Dermis lymphatic vessel endothelial cell (primary cell): ENCODE measurements around the gene MYOZ1. TPM values are rescaled to one million over a fixed set of nuclear protein-coding genes. Genes with fewer than 3 reads are reported as not detected.

Experiments used
- total RNA-seq: library from RNA; depleted of rRNA; stranded (reverse); fragments of >200 nt; gene quantifications from 2 replicates; pipeline ENCODE4 v1.2.1, GENCODE V29; 2014

The MYOZ1 gene
- total RNA-seq, result not detected in 2 replicates

DNA sequence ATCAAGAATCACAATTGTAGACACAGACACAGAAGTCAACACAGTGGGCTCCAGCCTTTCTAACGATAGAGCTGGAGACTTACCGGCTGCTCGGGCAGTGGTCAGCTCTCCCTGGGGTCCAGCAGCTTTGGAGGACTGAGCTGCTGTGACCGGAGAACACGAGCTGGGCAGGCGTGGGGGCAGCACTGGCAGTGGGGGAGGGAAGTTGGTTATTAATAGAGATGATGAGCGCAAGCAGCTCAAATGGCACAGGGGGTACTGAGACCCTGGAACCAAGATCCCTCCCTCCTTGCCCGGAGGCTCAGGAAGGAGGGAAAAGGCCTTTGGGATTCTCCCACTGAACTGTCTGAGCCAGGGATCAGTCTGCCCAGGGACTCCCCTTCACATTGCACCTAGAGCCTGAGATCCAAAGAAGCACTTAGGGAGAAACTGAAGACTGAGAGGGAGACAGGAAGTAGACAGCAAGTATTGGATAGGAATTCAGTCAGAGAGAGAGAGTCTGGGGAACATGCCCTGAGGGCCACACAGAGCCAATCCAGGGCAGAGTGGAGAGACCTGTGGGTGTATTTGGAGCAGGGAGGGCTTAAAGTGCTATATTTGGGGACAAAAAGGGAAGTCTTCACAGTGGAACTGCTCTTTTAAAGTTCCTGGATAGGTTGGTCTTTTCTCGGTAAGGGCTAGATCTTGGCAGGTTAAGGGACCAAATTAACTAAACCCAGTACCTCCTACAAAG is at the start of gene MYOZ1:
MYOZ1 (minus strand) TSS at position 147 of the 733 bp plus-strand sequence. CDS start 1,457 bp downstream, outside the sequence.

GRCh38 chr10:73655990-73656298 is 14.7 kb upstream of the MYOZ1 start, which contains the start of gene SYNPO2L:
Gene SYNPO2L, minus strand, starts transcription at chr10:73656029. Its CDS starts 107 bp downstream, at chr10:73655922.

DNA sequence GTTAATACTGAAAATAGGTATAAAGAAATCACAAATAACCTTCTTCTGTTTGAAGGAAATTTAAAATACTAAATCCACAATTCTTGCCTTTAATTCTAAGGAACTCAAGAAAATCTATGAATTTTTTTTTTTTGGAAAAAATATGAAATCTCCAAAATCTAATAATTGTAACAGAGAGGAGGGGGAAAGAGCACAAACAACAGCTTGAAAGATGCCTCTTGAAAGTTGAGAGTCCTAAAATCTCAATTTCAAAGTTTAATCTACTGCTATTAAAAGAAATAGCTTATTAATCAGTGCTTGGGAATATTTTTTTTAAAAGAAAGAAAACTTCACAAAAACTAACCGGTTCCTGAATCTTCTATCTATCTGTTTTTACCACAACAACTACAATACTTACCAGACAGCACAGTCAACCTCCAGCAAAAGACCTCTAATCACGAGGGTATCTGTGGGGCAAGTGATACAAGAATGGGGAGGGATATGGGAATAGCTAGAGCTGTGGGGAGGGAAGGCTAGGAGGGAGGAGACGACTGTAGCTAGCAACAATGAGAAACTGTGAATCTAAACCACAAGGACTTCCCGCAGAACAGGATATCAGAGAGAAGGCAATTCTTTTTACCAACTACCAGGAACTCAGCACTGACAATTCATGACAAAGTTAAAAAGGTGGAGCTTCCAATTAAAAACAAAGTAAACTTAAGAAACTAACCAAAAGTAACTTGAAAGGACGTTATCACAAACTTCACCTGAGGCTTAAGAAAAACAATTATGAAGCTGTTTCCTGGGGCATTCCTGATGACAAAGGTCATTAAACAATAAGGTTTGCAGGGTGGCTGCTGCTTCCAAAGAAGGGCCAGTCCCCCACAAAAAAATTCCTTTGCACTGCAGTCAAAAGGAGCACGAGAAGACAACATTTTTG is 50.1 kb downstream of the MYOZ1 start, which contains the start of gene USP54:
USP54 (minus strand) TSS at position 462 of the 919 bp plus-strand sequence. CDS start 15,684 bp downstream, outside the sequence.

Other genes with a start within 250 kb of the MYOZ1 start
- gene ANXA7, start 227.4 kb downstream of the MYOZ1 start, total RNA-seq, result 94.1 and 100 TPM in 2 replicates
- 0.69 and 0.76 TPM in 2 replicates for gene MSS51, start 207.9 kb downstream of the MYOZ1 start, total RNA-seq
- 8.6 and 12.3 TPM in 2 replicates for gene PPP3CB, start 145.4 kb downstream of the MYOZ1 start, total RNA-seq
- 5.1 and 6.8 TPM in 2 replicates for gene USP54, start 50.1 kb downstream of the MYOZ1 start, total RNA-seq
- not detected in 2 replicates for gene SYNPO2L, start 14.6 kb upstream of the MYOZ1 start, total RNA-seq
- gene AGAP5, start 56.6 kb upstream of the MYOZ1 start, total RNA-seq, result 1.4 and 1.8 TPM in 2 replicates
- gene SEC24C, start 102.9 kb upstream of the MYOZ1 start, total RNA-seq, result 50.9 and 51.4 TPM in 2 replicates
- 22.6 and 28.7 TPM in 2 replicates for gene CHCHD1, start 140.6 kb upstream of the MYOZ1 start, total RNA-seq
- 42.5 and 52.9 TPM in 2 replicates for gene ZSWIM8, start 144.1 kb upstream of the MYOZ1 start, total RNA-seq
- 5.7 and 6.1 TPM in 2 replicates for gene NDST2, start 170.1 kb upstream of the MYOZ1 start, total RNA-seq
- gene CAMK2G, start 233.1 kb upstream of the MYOZ1 start, total RNA-seq, result 19.9 and 23.8 TPM in 2 replicates